ENCODE results near the gene ATXN7L3. TPM values are rescaled to one million over a fixed set of nuclear protein-coding genes. Genes with fewer than 3 reads are reported as not detected.
A peak's percentile ranks its signal among the peaks of the same experiment; 100 is the strongest.

Gene ATXN7L3
- total RNA-seq, 2 experiments from 2014 or later, result 116 TPM

DNA sequence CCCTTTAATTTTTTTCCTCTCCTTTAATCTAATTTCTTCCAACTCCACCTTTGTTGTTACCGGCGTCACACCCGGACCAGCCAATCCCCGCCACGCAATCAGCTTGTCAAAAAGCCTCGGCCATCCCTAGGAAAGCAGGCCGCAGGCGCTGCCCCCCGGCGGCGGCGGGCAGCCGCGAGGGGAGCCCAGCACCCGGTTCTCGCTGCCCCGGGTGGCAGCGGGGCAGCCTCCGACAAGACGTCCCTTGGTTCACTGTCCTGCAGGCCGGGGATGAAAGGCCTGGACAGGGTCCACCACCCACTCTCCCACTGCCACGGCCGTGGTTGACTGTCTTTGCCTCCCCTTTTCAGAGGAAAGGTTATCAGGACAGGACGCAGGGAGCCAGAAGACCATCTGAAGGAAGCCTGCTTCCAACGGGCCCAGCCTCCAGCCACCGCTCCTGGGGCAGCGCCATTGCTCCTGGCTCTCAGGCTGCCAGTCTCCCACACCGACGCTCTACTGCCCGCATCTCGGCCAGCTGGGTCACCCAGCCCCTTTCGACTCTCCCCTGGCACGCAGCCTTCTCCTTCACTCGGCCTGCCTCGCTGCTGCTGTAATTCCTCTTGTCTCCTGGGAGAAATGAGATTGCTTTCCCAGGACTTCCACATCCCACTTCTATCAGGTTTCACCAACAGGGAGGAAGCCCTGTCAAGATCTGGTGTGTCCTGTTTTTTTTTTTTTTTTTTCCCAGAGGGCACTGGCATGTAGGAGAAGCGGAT is 22.6 kb upstream of the ATXN7L3 start:
- Mint-ChIP-seq H3K9me3 (no peaks in the 10 kb centered on the region), H3K4me3 (peak overlapping the region; percentile 86), H3K36me3 (peaks cover 6% of the 10 kb centered on the region), H3K4me1 (peaks cover 13% of the 10 kb centered on the region), H3K27ac (peak overlapping the region; percentile 88), H3K27me3 (peaks cover 3% of the 10 kb centered on the region)
- POLR2A ChIA-PET, result interaction anchor here (0.7 to 6.4 kb wide), 22 partner anchors 8 to 209 kb away, joined by 3 to 82 read pairs (median 5); partner anchors contain the start of genes ATXN7L3, HDAC5, RUNDC3A and SLC25A39
- ATAC-seq (ENCODE audit: low read depth) (no peak), DNase-seq (no peak)

DNA sequence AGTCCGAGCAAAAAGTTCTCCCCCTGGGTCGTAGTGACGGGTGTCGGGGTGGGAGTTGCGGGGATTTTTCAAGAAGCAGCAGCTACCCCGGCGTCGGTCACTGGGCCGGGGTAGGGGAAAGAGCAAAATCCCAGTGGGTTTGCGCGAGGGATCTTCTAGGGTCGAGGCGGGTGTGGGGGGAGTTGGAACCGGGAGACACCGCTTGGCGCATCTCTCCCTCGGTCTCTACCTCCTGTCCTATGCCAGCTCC is 22.1 kb upstream of the ATXN7L3 start:
- Mint-ChIP-seq H3K4me3 (peak overlapping the region; percentile 86), H3K27ac (peak overlapping the region; percentile 88), H3K27me3 (peaks cover 3% of the 10 kb centered on the region), H3K4me1 (peaks cover 16% of the 10 kb centered on the region), H3K9me3 (no peaks in the 10 kb centered on the region), H3K36me3 (peaks cover 9% of the 10 kb centered on the region)
- ATAC-seq (ENCODE audit: low read depth), result no peak
- POLR2A ChIA-PET, result interaction anchor here (0.6 to 6.4 kb wide), 23 partner anchors 9 to 210 kb away, joined by 3 to 82 read pairs (median 4); partner anchors contain the start of genes ATXN7L3, HDAC5, RUNDC3A and SLC25A39
- DNase-seq, result peak; percentile 59

DNA sequence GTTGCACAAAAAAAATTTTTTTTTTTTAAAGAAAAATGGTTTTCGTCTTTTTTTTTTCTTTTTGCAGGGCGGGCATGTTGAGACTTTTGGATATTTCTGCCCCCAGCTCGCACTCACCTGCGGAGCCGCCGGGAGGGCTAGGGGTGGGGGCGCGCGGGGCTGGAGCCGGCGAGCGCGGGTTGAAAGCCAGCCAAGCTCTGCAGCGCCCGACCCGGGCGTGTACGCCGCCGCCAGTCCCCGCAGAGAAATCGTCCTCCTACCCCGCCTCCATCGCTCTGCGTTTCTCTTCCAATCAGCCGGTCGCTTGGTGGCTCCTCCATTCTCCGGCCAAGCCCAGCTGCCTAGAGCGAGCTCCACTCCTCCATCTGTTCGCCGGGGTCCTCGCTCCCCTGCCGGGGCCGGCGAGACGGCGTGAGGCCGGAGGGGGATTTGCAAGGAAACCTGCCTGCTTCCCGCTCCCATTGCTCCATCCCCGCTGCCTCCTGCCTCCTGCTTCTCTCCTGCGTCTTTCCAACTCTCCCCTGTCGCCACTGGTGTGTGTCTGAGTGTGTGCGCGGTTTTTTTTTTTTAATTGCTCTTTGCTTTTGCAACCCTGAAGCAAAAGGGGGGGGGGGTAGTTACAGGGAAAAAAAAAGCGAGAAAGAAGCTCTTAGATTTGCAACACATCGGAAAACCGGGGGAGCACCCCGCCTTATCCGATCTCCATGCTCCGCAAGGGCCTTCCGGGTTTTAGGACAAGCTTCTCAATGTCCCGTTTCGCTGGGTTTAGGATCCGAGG is 21.6 kb upstream of the ATXN7L3 start:
- H3K27me3 Mint-ChIP-seq, result peaks cover 3% of the 10 kb centered on the region
- H3K36me3 Mint-ChIP-seq, result peaks cover 13% of the 10 kb centered on the region
- ATAC-seq (ENCODE audit: low read depth) (peak; percentile 16), DNase-seq (peak; percentile 71)
- H3K4me3 Mint-ChIP-seq, result peak overlapping the region; percentile 86
- peaks cover 21% of the 10 kb centered on the region for H3K4me1 Mint-ChIP-seq
- H3K27ac Mint-ChIP-seq, result peak overlapping the region; percentile 88
- POLR2A ChIA-PET, result interaction anchor here (0.6 to 6.4 kb wide), 27 partner anchors 10 to 210 kb away, joined by 3 to 82 read pairs (median 4); partner anchors contain the start of genes ATXN7L3, HDAC5, RUNDC3A and SLC25A39
- no peaks in the 10 kb centered on the region for H3K9me3 Mint-ChIP-seq

DNA sequence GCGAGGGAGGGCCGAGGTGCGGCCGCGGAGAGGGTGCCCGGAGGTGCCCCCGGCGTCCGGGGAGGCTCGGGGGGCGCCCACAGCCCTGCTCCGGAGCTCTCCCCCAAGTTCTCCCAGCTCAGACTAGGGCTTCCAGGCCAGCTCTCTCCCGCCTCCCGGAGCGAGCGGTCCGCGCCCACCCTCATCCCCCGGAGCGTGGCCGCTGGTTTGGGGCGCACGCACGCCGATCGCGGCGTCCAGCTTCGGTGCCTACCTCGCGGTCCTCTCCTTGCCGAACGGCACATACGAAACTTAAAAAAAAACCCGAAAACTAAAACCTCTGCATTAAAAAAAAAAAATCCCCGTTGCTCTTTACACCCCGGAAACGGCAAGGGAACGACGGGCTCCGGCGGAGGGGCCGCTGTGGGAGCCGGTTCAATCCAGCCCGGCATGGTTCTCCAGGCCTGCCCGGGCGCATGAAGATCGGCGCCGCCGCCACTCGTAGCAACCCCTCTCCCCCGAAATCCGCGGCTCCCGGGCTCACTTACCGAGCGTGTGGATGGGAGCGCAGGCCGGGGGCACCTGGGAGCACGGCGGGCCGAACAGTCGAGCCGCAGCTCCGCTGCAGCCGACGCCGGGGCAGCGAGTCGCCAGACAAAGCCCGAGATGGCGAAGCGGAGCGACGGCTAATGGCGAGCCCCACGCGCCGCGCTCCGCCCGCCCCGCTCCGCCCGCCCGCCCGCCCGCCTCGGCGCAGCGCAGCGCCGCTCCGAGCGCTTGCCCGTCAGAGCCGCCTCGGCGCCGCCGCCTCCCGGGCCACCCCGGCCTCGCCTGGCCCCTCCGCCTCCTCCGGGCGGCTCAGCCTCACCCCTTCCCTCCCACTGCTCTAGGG is 20.8 kb upstream of the ATXN7L3 start:
- DNase-seq, result peak; percentile 74
- Mint-ChIP-seq H3K9me3 (no peaks in the 10 kb centered on the region), H3K27ac (peak overlapping the region; percentile 97), H3K4me3 (peak overlapping the region; percentile 93), H3K27me3 (peaks cover 3% of the 10 kb centered on the region), H3K36me3 (peaks cover 21% of the 10 kb centered on the region), H3K4me1 (peaks cover 30% of the 10 kb centered on the region)
- peak; percentile 17 for ATAC-seq (ENCODE audit: low read depth)
- POLR2A ChIA-PET, result interaction anchor here (0.6 to 6.4 kb wide), 21 partner anchors 10 to 154 kb away, joined by 3 to 82 read pairs (median 5); partner anchors contain the start of genes ATXN7L3, LSM12, RUNDC3A and SLC25A39

DNA sequence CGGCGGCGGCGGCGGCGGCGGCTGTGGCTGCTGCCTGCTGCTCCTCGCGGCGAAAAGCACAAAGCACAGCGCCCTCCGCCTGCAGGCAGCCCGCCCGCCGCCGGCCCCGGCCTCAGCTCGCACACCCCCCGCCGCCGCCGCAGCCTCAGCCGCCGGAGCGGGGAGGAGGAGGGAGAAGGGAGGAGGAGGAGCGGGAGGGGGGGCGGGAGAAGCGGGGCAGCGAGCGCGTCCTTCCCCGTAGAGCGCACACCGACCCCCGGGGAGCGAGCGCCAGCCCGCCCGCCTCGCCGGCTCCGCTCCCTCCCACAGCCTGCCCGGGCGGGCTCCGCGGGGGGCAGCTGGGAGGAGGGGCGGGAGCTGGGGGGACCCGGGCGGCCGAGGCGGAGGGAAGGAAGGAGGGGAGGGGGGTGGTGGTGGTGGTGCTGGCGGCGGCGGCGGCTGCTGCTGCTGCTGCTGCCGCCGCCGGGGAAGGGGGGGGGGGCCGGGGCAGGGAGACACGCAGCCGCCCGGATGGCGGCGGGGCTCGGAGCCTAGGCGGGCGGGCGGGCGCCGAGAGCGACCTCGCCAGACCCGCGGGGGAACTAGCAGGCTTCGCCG is 20.0 kb upstream of the ATXN7L3 start, which contains the start of gene UBTF:
Gene UBTF, minus strand, starts transcription at position 60 of the 597 bp plus-strand sequence. CDS start 1,446 bp downstream, outside the sequence.
- H3K27me3 Mint-ChIP-seq, result peaks cover under 1% of the 10 kb centered on the region
- DNase-seq, result peak; percentile 81
- POLR2A ChIA-PET, result interaction anchor here (0.7 to 6.4 kb wide), 12 partner anchors 9 to 153 kb away, joined by 3 to 82 read pairs (median 9); partner anchors contain the start of genes LSM12, SLC25A39 and TMUB2

DNA sequence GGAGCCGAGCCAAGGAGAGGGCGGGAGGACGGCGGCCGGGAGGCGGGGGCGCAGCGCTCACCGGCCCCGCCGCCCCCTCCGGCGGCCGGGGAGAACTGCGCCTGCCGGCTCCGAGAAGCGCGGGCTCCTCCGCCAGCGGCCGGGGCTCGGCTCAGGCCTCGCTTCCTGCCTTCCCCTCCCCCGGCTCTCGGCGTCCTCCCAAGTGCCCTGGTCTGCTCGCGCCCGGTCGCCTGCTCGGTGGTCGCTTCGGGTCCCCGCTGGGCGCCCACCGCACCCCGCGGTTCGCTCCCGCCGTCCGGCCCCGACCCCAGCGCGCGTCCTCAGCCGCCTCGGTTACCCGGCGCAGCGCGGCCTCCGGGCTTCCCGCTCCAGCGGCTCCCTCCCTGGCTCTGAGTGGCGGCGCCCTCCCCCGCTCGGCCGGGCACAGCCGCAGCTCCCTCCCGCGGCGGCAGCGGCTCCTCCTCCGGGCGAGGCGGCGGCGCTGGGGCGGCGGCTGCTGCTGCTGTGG is 19.5 kb upstream of the ATXN7L3 start:
- Mint-ChIP-seq H3K4me1 (peaks cover 39% of the 10 kb centered on the region), H3K27me3 (no peaks in the 10 kb centered on the region), H3K36me3 (peaks cover 31% of the 10 kb centered on the region), H3K9me3 (no peaks in the 10 kb centered on the region), H3K4me3 (peak overlapping the region; percentile 16), H3K27ac (no peak overlapping the region)
- ATAC-seq (ENCODE audit: low read depth), result peak; percentile 42
- peak; percentile 87 for DNase-seq
- POLR2A ChIA-PET, result interaction anchor here (0.8 to 6.4 kb wide), 8 partner anchors 8 to 153 kb away, joined by 3 to 82 read pairs (median 34); partner anchors contain the start of genes LSM12, SLC25A39 and TMUB2

More for the DNA sequence above, 20.0 kb upstream of the ATXN7L3 start, which contains the start of gene UBTF:
- Mint-ChIP-seq H3K4me1 (peaks cover 37% of the 10 kb centered on the region), H3K4me3 (peak within 1 kb of the TSS; percentile 99), H3K36me3 (peaks cover 28% of the 10 kb centered on the region), H3K27ac (peak within 1 kb of the TSS; percentile 97), H3K9me3 (no peaks in the 10 kb centered on the region)
- peak; percentile 7 for ATAC-seq (ENCODE audit: low read depth)

DNA sequence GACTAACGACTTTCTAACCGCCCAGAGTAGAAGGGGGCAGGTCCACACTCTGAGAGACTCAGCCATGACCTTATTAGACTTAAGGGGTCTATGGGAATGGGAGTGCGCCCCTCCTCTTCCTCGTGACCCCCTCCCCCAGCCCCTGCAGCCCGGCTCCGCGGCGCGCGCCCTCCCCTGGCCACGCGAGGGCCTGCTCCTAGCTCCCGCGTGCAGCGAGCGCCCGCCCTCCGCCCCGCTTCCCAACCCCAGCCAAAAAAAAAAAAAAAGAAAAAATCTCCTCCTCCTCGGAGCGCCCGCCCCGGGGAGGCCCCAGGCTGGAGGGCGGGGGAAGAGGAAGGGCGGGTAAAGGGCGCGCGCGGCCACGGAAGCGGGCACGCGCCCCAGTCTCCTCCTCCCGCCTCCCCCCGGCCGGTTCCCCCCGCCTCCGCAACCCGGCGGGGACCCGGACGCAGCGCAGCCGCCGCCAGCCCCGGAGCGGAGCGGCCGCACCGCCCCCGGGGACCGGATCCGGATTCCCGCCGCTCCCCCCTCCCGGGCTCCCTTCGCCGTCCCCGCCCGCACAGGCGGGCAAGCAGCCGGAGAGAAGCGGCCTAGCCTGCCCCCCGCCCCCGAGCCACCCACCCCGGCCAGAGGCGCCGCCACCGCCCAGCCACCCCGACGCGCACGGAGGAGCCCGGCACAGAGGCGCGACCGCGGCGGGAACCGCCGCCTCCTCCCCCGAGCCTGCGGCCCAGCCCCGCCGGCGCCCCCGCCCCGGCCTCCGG is 18.8 kb upstream of the ATXN7L3 start:
- Mint-ChIP-seq H3K27me3 (no peaks in the 10 kb centered on the region), H3K27ac (peak overlapping the region; percentile 94), H3K4me3 (peak overlapping the region; percentile 99), H3K4me1 (peaks cover 45% of the 10 kb centered on the region), H3K36me3 (peaks cover 37% of the 10 kb centered on the region), H3K9me3 (no peaks in the 10 kb centered on the region)
- DNase-seq, result peak; percentile 94
- POLR2A ChIA-PET, result interaction anchor here (0.6 to 6.4 kb wide), 15 partner anchors 8 to 1272 kb away, joined by 3 to 82 read pairs (median 5); partner anchors contain the start of genes SLC25A39 and TMUB2
- ATAC-seq (ENCODE audit: low read depth), result peak; percentile 46

DNA sequence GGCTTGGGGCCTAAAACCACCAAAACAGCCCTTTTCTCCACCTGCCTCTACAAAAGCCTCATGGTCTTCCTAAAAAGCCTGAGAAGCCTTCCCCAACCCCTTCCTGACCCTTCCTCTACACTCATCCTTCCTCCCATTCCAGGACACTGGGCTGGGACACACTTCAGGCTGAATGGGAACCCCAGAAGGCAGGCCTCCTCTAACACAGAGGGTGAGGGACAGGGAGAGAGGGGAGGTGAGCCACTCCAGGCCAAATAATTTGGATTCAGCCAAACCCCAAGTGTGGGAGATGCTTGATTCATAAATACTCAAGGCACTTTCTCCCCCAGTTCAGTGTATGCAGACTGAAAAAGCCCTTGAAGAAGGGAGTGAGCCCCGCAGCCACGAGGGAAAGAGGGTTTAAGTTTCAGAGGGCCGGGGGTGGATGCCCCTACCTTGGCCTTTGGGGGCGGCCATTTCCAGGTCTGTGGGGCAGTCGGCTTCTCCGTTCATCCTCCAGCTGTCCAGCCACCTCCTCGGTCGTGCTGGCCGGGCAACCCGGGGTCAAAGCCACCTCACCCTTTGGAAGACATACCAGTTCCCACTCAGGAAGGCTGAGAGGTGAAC is 18.2 kb upstream of the ATXN7L3 start:
- Mint-ChIP-seq H3K27me3 (no peaks in the 10 kb centered on the region), H3K27ac (peak overlapping the region; percentile 94), H3K36me3 (peaks cover 40% of the 10 kb centered on the region), H3K9me3 (no peaks in the 10 kb centered on the region), H3K4me3 (peak overlapping the region; percentile 99), H3K4me1 (peaks cover 47% of the 10 kb centered on the region)
- no peak for ATAC-seq (ENCODE audit: low read depth)
- DNase-seq, result no peak
- POLR2A ChIA-PET, result interaction anchor here (0.6 to 6.4 kb wide), 19 partner anchors 8 to 1273 kb away, joined by 3 to 82 read pairs (median 5); partner anchors contain the start of genes SLC25A39 and TMUB2

DNA sequence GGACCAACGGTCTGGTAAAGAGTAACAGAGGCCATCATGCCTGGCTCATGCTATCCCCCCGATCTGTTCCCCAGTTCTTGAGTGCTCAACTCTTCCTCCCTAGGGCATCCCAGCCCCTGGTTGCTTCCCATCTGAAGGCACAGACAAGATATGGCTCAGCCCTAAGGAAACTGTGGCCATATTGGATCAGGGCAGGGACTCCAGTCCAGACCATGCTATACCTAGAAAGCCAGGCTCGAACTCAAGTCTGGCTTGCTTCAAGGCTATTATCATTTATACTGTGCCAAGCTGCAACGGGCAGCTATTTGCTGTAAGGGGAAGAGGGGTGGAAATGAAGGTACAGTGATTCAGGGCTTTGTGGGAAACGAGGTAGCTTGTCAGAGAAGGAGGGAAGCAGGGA is 17.0 kb upstream of the ATXN7L3 start:
- H3K9me3 Mint-ChIP-seq, result no peaks in the 10 kb centered on the region
- no peaks in the 10 kb centered on the region for H3K27me3 Mint-ChIP-seq
- POLR2A ChIA-PET, result interaction anchor here (0.6 to 6.4 kb wide), 13 partner anchors 9 to 129 kb away, joined by 3 to 72 read pairs (median 6); partner anchors contain the start of genes GRN, SLC25A39 and TMUB2
- H3K36me3 Mint-ChIP-seq, result peaks cover 39% of the 10 kb centered on the region
- DNase-seq, result no peak
- peak overlapping the region; percentile 94 for H3K27ac Mint-ChIP-seq
- no peak for ATAC-seq (ENCODE audit: low read depth)
- peaks cover 41% of the 10 kb centered on the region for H3K4me1 Mint-ChIP-seq
- peak overlapping the region; percentile 99 for H3K4me3 Mint-ChIP-seq

DNA sequence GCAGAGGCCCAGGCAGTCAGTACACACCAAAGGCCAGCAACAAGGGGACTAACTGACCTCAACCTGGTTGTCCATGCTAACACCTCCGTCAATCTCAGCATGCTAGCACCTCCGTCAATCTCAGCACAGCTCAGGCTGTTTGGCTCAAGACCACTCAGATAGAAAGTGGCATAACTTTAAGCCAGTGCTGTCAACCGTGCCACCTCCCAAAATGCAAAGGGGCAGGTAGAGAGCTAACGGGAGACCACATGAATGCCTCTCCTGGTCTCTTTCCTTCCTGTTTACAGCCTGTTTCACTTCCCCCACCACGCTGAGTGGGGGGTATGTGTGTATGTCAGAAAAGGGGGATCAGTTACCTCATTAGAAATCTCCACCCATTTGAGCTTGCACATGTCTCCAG is 16.5 kb upstream of the ATXN7L3 start:
- Mint-ChIP-seq H3K4me3 (peak overlapping the region; percentile 99), H3K27me3 (no peaks in the 10 kb centered on the region), H3K27ac (peak overlapping the region; percentile 94), H3K36me3 (peaks cover 39% of the 10 kb centered on the region), H3K9me3 (no peaks in the 10 kb centered on the region), H3K4me1 (peaks cover 44% of the 10 kb centered on the region)
- peak; percentile 11 for ATAC-seq (ENCODE audit: low read depth)
- peak; percentile 53 for DNase-seq
- POLR2A ChIA-PET, result interaction anchor here (0.6 to 6.4 kb wide), 13 partner anchors 9 to 129 kb away, joined by 3 to 72 read pairs (median 6); partner anchors contain the start of genes GRN, SLC25A39 and TMUB2

DNA sequence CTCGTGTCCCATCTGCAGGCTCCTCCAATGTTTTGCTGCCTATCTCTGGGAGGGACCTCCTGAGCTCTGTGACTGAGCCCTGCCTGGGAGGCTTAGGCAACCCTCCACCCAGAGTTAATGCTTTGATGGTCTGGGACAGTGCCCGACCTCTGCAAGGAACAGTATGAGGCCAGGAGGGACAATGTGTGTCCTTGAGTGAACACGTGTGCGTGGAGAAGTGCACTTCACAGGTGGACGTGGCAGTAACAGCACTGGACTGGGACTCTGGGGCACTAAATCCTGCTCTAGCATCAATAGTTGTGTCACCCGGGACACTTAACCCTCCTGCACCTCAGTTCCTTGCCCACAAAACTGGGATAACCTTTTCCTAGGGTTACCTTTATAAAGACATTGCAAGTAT is 15.2 kb upstream of the ATXN7L3 start:
- Mint-ChIP-seq H3K4me3 (peak overlapping the region; percentile 99), H3K27ac (peak overlapping the region; percentile 94), H3K9me3 (no peaks in the 10 kb centered on the region), H3K4me1 (peaks cover 51% of the 10 kb centered on the region), H3K36me3 (peaks cover 42% of the 10 kb centered on the region), H3K27me3 (no peaks in the 10 kb centered on the region)
- POLR2A ChIA-PET, result interaction anchor here (1.9 to 2.8 kb wide), 3 partner anchors 11 to 28 kb away, joined by 11 to 20 read pairs (median 12); partner anchors contain the start of gene TMUB2
- DNase-seq (no peak), ATAC-seq (ENCODE audit: low read depth) (no peak)

All from activated naive CD8-positive, alpha-beta T cell treated with anti-CD3 and anti-CD28 coated beads, Interleukin-2, amount 10 ng/mL, durations not matched to agents 7 days and 5 days (primary cell).